K562 (cell line): Measurements from ENCODE around the gene BACH1. TPM values are rescaled to one million over a fixed set of nuclear protein-coding genes. Genes with fewer than 3 reads are reported as not detected.

ENCODE experiments used
- CBFB ChIP-seq: sonication (generic); formaldehyde crosslinking; IDR thresholded peaks from 2 replicates; pipeline ENCODE4 v1.4.0; 2020; ENCODE audit warnings: mild to moderate bottlenecking, missing genetic modification reagents
- CCAR2 ChIP-seq: fragments of 200-400 bp; formaldehyde crosslinking; IDR thresholded peaks from 2 replicates; pipeline ENCODE4 v1.6.1; 2017; ENCODE audit warnings: mild to moderate bottlenecking, low read depth, low read length
- CEBPB ChIP-seq: fragments of 450-650 bp; IDR thresholded peaks from 2 replicates; pipeline ENCODE4 v1.6.1; 2016; ENCODE audit warnings: missing genetic modification characterization, missing compliant biosample characterization
- CREB1 ChIP-seq, 2 experiments: sonication (generic) in 1 of 2; formaldehyde crosslinking in 1 of 2; IDR thresholded peaks; 2 replicates each; pipeline versions ENCODE4 v1.6.1 to v1.8.0; 2012 to 2022; ENCODE audit warnings: inconsistent platforms in 1 of 2, mild to moderate bottlenecking in 1 of 2, missing genetic modification reagents in 1 of 2, moderate library complexity in 1 of 2
- CSDE1 ChIP-seq, 2 experiments: fragments of 450-650 bp; IDR thresholded peaks; 2 replicates each; pipeline ENCODE4 v1.6.1; 2016; ENCODE audit warnings: mild to moderate bottlenecking in 1 of 2
- EP300 ChIP-seq: IDR thresholded peaks from 2 replicates; pipeline ENCODE4 v1.6.1; 2012; ENCODE audit warnings: low read length, improper control_type of control experiment
- FOSL1 ChIP-seq: fragments of 200-800 bp; sonication (Bioruptor generic); conservative IDR thresholded peaks from 2 replicates; pipeline ENCODE4 v1.6.1; 2016; ENCODE audit warnings: missing genetic modification characterization, missing compliant biosample characterization
- GTF2E2 ChIP-seq: fragments of 200-800 bp; sonication (Bioruptor generic); IDR thresholded peaks from 2 replicates; pipeline ENCODE4 v1.6.1; 2016; ENCODE audit warnings: missing genetic modification characterization, missing compliant biosample characterization
- MAFK ChIP-seq: IDR thresholded peaks from 2 replicates; pipeline ENCODE4 v1.6.1; 2011; ENCODE audit warnings: low read length, improper control_type of control experiment
- MLLT1 ChIP-seq, 2 experiments: fragments of 450-650 bp; IDR thresholded peaks; 2 replicates each; pipeline ENCODE4 v1.6.1; 2016
- NCOR1 ChIP-seq: fragments of 450-650 bp; IDR thresholded peaks from 2 replicates; pipeline ENCODE4 v1.6.1; 2016; ENCODE audit warnings: mild to moderate bottlenecking, moderate library complexity
- NFRKB ChIP-seq: fragments of 450-650 bp; IDR thresholded peaks from 2 replicates; pipeline ENCODE4 v1.6.1; 2016; ENCODE audit warnings: low read depth
- NFYB ChIP-seq: IDR thresholded peaks from 2 replicates; pipeline ENCODE4 v1.6.1; 2011; ENCODE audit warnings: mild to moderate bottlenecking, moderate library complexity; ENCODE audit not compliant: insufficient read length; ENCODE audit errors: extremely low read depth
- RBBP5 ChIP-seq: fragments of 200-600 bp; sonication (generic); IDR thresholded peaks from 2 replicates; pipeline ENCODE4 v1.6.1; 2012; ENCODE audit warnings: borderline replicate concordance, mild to moderate bottlenecking, low read length, control low read depth, inconsistent platforms; ENCODE audit not compliant: insufficient read depth, poor library complexity, severe bottlenecking
- RFX5 ChIP-seq: IDR thresholded peaks from 2 replicates; pipeline ENCODE4 v1.6.1; 2011; ENCODE audit warnings: low read depth, mild to moderate bottlenecking, improper control_type of control experiment, low read length
- SAP30 ChIP-seq: fragments of 200-600 bp; sonication (generic); IDR thresholded peaks from 2 replicates; pipeline ENCODE4 v1.6.1; 2012; ENCODE audit warnings: borderline replicate concordance, low read depth, mild to moderate bottlenecking, moderate library complexity, low read length, control low read depth, inconsistent platforms; ENCODE audit not compliant: insufficient read depth, poor library complexity, severe bottlenecking
- SRSF9 ChIP-seq: fragments of 200-400 bp; formaldehyde crosslinking; IDR thresholded peaks from 2 replicates; pipeline ENCODE4 v1.6.1; 2017; ENCODE audit warnings: low read depth, low read length, borderline replicate concordance
- ZBTB17 ChIP-seq: fragments of 450-650 bp; formaldehyde crosslinking; IDR thresholded peaks from 2 replicates; pipeline ENCODE4 v1.4.0; 2020; ENCODE audit warnings: mild to moderate bottlenecking
- ZBTB49 ChIP-seq: sonication (generic); formaldehyde crosslinking; IDR thresholded peaks from 2 replicates; pipeline ENCODE4 v1.8.0; 2022; ENCODE audit warnings: missing genetic modification reagents, mild to moderate bottlenecking, borderline replicate concordance
- ZNF347 ChIP-seq: fragments of 450-650 bp; formaldehyde crosslinking; IDR thresholded peaks from 2 replicates; pipeline ENCODE4 v1.4.0; 2020; ENCODE audit warnings: low read depth, mild to moderate bottlenecking, moderate library complexity
- ZNF431 ChIP-seq: sonication (generic); formaldehyde crosslinking; IDR thresholded peaks from 2 replicates; pipeline ENCODE4 v1.8.0; 2022; ENCODE audit warnings: mild to moderate bottlenecking, missing genetic modification reagents
- ZNF511 ChIP-seq: sonication (generic); formaldehyde crosslinking; IDR thresholded peaks from 2 replicates; pipeline ENCODE4 v1.8.0; 2022; ENCODE audit warnings: mild to moderate bottlenecking, missing genetic modification reagents
- ZZZ3 ChIP-seq: fragments of 450-650 bp; IDR thresholded peaks from 2 replicates; pipeline ENCODE4 v1.6.1; 2016; ENCODE audit warnings: antibody characterized with exemption, mild to moderate bottlenecking, moderate library complexity
- polyA plus RNA-seq, 8 experiments: library from polyadenylated mRNA; depleted of rRNA in 4 of 8; stranded (reverse) in 5 of 8; unstranded in 3 of 8; fragments of >200 nt; fragmentation: Nextera tagmentation in 2 of 8; fragmentation: Illumina TruSeq in 1 of 8; extraction: Ambion mirVana in 2 of 8; extraction: Trizol in 1 of 8; gene quantifications; 2 replicates each; pipeline versions ENCODE4 v1.2.1 to v1.2.3, GENCODE V29; 2011 to 2014; ENCODE audit warnings: inconsistent platforms in 1 of 8, missing spikeins in 1 of 8
- total RNA-seq, 7 experiments: library from RNA; depleted of rRNA in 6 of 7; stranded (reverse); fragments of >200 nt in 6 of 7; fragmentation: Illumina TruSeq in 2 of 7; extraction: Trizol in 2 of 7; gene quantifications; 2 replicates each; pipeline versions ENCODE4 v1.2.1 to v1.2.3, GENCODE V29; 2011 to 2021; ENCODE audit warnings: low replicate concordance in 1 of 7

BACH1 gene
- total and polyA plus RNA-seq, 9 of the 15 experiments (the other 6 are each of a cell fraction or from before 2014, with no cell fraction given): 10.6 to 58.5 (median 28.6) TPM

GRCh38 chr21:29299046-29299915, 559 bp downstream of the BACH1 start (continued):
- peak; percentile 43 to 45; a peak in 1 of 4 replicates for TF ChIP-seq MLLT1 (IDR thresholded peaks at IDR 0.05)
- TF ChIP-seq MAFK: 0 out of 2 replicates have a peak, but pooled peaks have one; percentile 2
- TF ChIP-seq RFX5: no peak
- no peak for TF ChIP-seq NCOR1
- TF ChIP-seq CEBPB (tag): no peak
- peak; percentile 20 for TF ChIP-seq SAP30
- peak; percentile 66; the same call in 1 of the 2 replicates for TF ChIP-seq ZBTB49 (CRISPR knock-in tag)
- TF ChIP-seq CCAR2: no peak
- TF ChIP-seq ZNF431 (CRISPR knock-in tag): 0 out of 2 replicates have a peak, but pooled peaks have one; percentile 2
- TF ChIP-seq RBBP5: peak; percentile 30
- TF ChIP-seq FOSL1 (tag): peak; percentile 89
- TF ChIP-seq SRSF9: no peak
- TF ChIP-seq CSDE1 (IDR thresholded peaks at IDR 0.05): no peak; a peak in 1 of 4 replicates
- no peak for TF ChIP-seq ZZZ3
- peak; percentile 70; the same call in 1 of the 2 replicates for TF ChIP-seq NFRKB
- no peak for TF ChIP-seq ZNF347
- TF ChIP-seq CBFB (CRISPR knock-in tag): peak; percentile 43; the same call in 1 of the 2 replicates
- no peak for TF ChIP-seq NFYB
- TF ChIP-seq ZBTB17 (CRISPR knock-in tag): peak; percentile 60; the same call in 1 of the 2 replicates
- 0 out of 2 replicates have a peak, but pooled peaks have one; percentile 54 for TF ChIP-seq CREB1 (IDR thresholded peaks at IDR 0.05)
- TF ChIP-seq CREB1 (CRISPR knock-in tag; IDR thresholded peaks at IDR 0.05): peak; percentile 69
- peak; percentile 65; the same call in 1 of the 2 replicates for TF ChIP-seq ZNF511 (CRISPR knock-in tag)
- TF ChIP-seq GTF2E2 (tag): peak; percentile 50; the same call in 1 of the 2 replicates
- TF ChIP-seq EP300: 0 out of 2 replicates have a peak, but pooled peaks have one; percentile 5
